GM23338 (cell line): ENCODE data around the gene COBL. TPM values are rescaled to one million over a fixed set of nuclear protein-coding genes. Genes with fewer than 3 reads are reported as not detected.

Source experiments
- POLR2AphosphoS5 ChIP-seq: IDR thresholded peaks from 2 replicates; pipeline ENCODE4 v1.6.1; 2016; ENCODE audit warnings: antibody characterized with exemption, low read depth
- STAT1 ChIP-seq: IDR thresholded peaks from one replicate; pipeline ENCODE4 v1.6.1; 2016; ENCODE audit warnings: antibody characterized with exemption; ENCODE audit not compliant: unreplicated experiment
- polyA plus RNA-seq: library from polyadenylated mRNA; unstranded; fragments of >200 nt; fragmentation: Nextera tagmentation; extraction: Ambion mirVana; gene quantifications from 2 replicates; pipeline ENCODE4 v1.2.1, GENCODE V29; 2016
- total RNA-seq: library from RNA; depleted of rRNA; stranded (reverse); fragments of >200 nt; shearing (Covaris generic); gene quantifications from 2 replicates; pipeline ENCODE4 v1.2.3, GENCODE V29; 2014
- TF ChIP-seq, protein P1 (sequence below): fragments of 250-450 bp; sonication (Bioruptor Pico); IDR thresholded peaks from 2 replicates; pipeline ENCODE4 v1.5.0; 2020; ENCODE audit warnings: mild to moderate bottlenecking, moderate library complexity
- TF ChIP-seq, protein P2 (sequence below): IDR thresholded peaks from one replicate; pipeline ENCODE4 v1.6.1; 2018; ENCODE audit warnings: antibody characterized with exemption; ENCODE audit not compliant: unreplicated experiment

COBL gene
- total and polyA plus RNA-seq, 2 experiments from 2014 or later, result 18.3 to 51.9 TPM

DNA sequence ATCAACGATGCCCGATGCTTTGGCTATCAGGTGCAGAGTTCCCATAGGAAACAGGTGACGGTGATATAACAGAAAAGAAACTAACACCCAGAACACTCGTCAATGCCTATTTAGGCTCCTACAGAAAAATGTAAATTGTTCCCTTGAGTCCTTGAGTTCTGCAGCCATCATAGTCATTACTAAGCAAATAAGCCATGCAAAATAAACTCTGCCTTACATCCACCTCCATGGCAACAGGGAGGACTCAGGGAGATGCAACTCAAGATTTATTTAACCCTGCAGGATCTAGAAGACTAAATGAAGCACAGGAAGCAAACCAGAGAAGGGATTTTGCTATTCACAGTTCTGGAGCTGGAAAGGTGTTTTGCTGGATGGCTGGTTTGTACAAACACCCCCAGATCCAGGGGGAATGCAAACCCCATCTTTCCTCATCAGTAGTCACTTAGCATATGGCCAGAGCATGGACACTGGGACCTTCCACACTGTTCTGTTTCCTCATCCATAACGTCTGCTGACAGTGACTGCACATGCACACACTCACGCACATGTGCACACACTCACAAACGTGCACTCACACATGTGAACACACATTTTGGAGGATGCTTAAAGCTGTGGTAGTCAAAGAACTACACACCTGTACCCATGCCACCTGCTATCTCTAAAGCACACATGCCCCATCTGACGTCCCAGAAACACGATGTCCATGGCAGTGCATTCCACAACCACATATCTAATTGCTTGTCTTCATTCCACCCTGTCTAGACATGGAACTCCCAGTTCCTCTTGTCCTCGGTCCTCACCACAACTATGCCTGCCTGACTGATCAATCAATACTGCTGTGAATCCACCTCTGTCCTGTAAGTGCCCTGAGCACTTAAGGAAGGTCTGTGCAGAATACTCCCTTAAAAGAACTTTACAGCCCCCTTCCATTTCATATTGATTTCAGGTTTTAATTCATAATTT is 178.2 kb downstream of the COBL start (continued):
- TF ChIP-seq, protein P1, sequence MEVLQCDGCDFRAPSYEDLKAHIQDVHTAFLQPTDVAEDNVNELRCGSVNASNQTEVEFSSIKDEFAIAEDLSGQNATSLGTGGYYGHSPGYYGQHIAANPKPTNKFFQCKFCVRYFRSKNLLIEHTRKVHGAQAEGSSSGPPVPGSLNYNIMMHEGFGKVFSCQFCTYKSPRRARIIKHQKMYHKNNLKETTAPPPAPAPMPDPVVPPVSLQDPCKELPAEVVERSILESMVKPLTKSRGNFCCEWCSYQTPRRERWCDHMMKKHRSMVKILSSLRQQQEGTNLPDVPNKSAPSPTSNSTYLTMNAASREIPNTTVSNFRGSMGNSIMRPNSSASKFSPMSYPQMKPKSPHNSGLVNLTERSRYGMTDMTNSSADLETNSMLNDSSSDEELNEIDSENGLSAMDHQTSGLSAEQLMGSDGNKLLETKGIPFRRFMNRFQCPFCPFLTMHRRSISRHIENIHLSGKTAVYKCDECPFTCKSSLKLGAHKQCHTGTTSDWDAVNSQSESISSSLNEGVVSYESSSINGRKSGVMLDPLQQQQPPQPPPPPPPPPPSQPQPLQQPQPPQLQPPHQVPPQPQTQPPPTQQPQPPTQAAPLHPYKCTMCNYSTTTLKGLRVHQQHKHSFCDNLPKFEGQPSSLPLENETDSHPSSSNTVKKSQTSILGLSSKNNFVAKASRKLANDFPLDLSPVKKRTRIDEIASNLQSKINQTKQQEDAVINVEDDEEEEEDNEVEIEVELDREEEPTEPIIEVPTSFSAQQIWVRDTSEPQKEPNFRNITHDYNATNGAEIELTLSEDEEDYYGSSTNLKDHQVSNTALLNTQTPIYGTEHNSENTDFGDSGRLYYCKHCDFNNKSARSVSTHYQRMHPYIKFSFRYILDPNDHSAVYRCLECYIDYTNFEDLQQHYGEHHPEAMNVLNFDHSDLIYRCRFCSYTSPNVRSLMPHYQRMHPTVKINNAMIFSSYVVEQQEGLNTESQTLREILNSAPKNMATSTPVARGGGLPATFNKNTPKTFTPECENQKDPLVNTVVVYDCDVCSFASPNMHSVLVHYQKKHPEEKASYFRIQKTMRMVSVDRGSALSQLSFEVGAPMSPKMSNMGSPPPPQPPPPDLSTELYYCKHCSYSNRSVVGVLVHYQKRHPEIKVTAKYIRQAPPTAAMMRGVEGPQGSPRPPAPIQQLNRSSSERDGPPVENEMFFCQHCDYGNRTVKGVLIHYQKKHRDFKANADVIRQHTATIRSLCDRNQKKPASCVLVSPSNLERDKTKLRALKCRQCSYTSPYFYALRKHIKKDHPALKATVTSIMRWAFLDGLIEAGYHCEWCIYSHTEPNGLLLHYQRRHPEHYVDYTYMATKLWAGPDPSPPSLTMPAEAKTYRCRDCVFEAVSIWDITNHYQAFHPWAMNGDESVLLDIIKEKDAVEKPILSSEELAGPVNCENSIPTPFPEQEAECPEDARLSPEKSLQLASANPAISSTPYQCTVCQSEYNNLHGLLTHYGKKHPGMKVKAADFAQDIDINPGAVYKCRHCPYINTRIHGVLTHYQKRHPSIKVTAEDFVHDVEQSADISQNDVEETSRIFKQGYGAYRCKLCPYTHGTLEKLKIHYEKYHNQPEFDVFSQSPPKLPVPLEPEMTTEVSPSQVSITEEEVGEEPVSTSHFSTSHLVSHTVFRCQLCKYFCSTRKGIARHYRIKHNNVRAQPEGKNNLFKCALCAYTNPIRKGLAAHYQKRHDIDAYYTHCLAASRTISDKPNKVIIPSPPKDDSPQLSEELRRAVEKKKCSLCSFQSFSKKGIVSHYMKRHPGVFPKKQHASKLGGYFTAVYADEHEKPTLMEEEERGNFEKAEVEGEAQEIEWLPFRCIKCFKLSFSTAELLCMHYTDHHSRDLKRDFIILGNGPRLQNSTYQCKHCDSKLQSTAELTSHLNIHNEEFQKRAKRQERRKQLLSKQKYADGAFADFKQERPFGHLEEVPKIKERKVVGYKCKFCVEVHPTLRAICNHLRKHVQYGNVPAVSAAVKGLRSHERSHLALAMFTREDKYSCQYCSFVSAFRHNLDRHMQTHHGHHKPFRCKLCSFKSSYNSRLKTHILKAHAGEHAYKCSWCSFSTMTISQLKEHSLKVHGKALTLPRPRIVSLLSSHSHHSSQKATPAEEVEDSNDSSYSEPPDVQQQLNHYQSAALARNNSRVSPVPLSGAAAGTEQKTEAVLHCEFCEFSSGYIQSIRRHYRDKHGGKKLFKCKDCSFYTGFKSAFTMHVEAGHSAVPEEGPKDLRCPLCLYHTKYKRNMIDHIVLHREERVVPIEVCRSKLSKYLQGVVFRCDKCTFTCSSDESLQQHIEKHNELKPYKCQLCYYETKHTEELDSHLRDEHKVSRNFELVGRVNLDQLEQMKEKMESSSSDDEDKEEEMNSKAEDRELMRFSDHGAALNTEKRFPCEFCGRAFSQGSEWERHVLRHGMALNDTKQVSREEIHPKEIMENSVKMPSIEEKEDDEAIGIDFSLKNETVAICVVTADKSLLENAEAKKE (CRISPR knock-in tag), result no peak
- TF ChIP-seq STAT1 (no peak), POLR2AphosphoS5 (no peak)
- TF ChIP-seq, protein P2, sequence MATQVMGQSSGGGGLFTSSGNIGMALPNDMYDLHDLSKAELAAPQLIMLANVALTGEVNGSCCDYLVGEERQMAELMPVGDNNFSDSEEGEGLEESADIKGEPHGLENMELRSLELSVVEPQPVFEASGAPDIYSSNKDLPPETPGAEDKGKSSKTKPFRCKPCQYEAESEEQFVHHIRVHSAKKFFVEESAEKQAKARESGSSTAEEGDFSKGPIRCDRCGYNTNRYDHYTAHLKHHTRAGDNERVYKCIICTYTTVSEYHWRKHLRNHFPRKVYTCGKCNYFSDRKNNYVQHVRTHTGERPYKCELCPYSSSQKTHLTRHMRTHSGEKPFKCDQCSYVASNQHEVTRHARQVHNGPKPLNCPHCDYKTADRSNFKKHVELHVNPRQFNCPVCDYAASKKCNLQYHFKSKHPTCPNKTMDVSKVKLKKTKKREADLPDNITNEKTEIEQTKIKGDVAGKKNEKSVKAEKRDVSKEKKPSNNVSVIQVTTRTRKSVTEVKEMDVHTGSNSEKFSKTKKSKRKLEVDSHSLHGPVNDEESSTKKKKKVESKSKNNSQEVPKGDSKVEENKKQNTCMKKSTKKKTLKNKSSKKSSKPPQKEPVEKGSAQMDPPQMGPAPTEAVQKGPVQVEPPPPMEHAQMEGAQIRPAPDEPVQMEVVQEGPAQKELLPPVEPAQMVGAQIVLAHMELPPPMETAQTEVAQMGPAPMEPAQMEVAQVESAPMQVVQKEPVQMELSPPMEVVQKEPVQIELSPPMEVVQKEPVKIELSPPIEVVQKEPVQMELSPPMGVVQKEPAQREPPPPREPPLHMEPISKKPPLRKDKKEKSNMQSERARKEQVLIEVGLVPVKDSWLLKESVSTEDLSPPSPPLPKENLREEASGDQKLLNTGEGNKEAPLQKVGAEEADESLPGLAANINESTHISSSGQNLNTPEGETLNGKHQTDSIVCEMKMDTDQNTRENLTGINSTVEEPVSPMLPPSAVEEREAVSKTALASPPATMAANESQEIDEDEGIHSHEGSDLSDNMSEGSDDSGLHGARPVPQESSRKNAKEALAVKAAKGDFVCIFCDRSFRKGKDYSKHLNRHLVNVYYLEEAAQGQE, result no peak
